CD14-positive monocyte (primary cell): ENCODE measurements around the gene EHD3. TPM values are rescaled to one million over a fixed set of nuclear protein-coding genes. Genes with fewer than 3 reads are reported as not detected.

Experiments
- DNase-seq, 3 donors: peaks; one replicate each; pipeline ENCODE4 v3.0.0-alpha.2; 2011 to 2022
- H2AFZ ChIP-seq: 2 replicates; pipeline ENCODE4 v1.6.0; 2012; ENCODE audit warnings: mild to moderate bottlenecking, low read depth, low read length, inconsistent platforms; ENCODE audit not compliant: insufficient read depth, poor library complexity, severe bottlenecking
- H3K27ac ChIP-seq, 2 donors: 1 replicate in 1 of 2; 2 replicates in 1 of 2; pipeline ENCODE4 v1.5.1; 2012 to 2013; ENCODE audit warnings: low read length in 2 of 2, control low read depth in 1 of 2, inconsistent platforms in 1 of 2, low read depth in 1 of 2, mild to moderate bottlenecking in 1 of 2
- H3K27me3 ChIP-seq, 2 donors: one replicate each; pipeline versions ENCODE4 v1.6.0 to v1.6.1; 2011 to 2013; ENCODE audit warnings: low read length in 2 of 2; ENCODE audit not compliant: control insufficient read depth in 2 of 2, insufficient read depth in 2 of 2
- H3K36me3 ChIP-seq, 2 donors: replicated peaks in 1 of 2; 1 replicate in 1 of 2; 2 replicates in 1 of 2; pipeline versions ENCODE4 v1.5.1 to v1.6.1; 2012 to 2013; ENCODE audit warnings: low read length in 2 of 2, control low read depth in 1 of 2, inconsistent platforms in 1 of 2, mild to moderate bottlenecking in 1 of 2; ENCODE audit not compliant: insufficient read depth in 2 of 2, control insufficient read depth in 1 of 2
- H3K4me1 ChIP-seq, 2 donors: 1 replicate in 1 of 2; 2 replicates in 1 of 2; pipeline versions ENCODE4 v1.5.1 to v1.6.1; 2012 to 2013; ENCODE audit warnings: low read length in 2 of 2, control low read depth in 1 of 2, inconsistent platforms in 1 of 2, mild to moderate bottlenecking in 1 of 2, moderate library complexity in 1 of 2; ENCODE audit not compliant: insufficient read depth in 2 of 2, control insufficient read depth in 1 of 2
- H3K4me2 ChIP-seq: replicated peaks from 2 replicates; pipeline ENCODE3; 2012; ENCODE audit warnings: low read length, moderate library complexity, mild to moderate bottlenecking; ENCODE audit not compliant: poor library complexity, severe bottlenecking; ENCODE audit errors: extremely low read depth
- H3K4me3 ChIP-seq, 3 experiments: fragments of 200-600 bp in 1 of 3; sonication (generic) in 1 of 3; replicated peaks in 1 of 3; 1 replicate in 2 of 3; 2 replicates in 1 of 3; pipeline ENCODE4 v1.5.1; 2011 to 2013; ENCODE audit warnings: low read length in 3 of 3, mild to moderate bottlenecking in 3 of 3, control low read depth in 2 of 3, low read depth in 2 of 3, inconsistent platforms in 1 of 3, moderate library complexity in 1 of 3
- H3K79me2 ChIP-seq: 2 replicates; pipeline ENCODE4 v1.6.0; 2012; ENCODE audit warnings: mild to moderate bottlenecking, control low read depth, inconsistent platforms, low read length, moderate library complexity; ENCODE audit not compliant: insufficient read depth
- H3K9ac ChIP-seq: 2 replicates; pipeline ENCODE4 v1.6.0; 2017; ENCODE audit warnings: low read length, mild to moderate bottlenecking; ENCODE audit not compliant: insufficient read depth, poor library complexity, severe bottlenecking
- H3K9me3 ChIP-seq, 2 donors: replicated peaks in 1 of 2; 1 replicate in 1 of 2; 2 replicates in 1 of 2; pipeline versions ENCODE4 v1.5.1 to v1.6.1; 2012 to 2013; ENCODE audit warnings: low read length in 2 of 2, control low read depth in 1 of 2; ENCODE audit not compliant: control insufficient read depth in 1 of 2, insufficient read depth in 1 of 2
- H4K20me1 ChIP-seq: 2 replicates; pipeline ENCODE4 v1.6.0; 2012; ENCODE audit warnings: mild to moderate bottlenecking, low read length, control low read depth, moderate library complexity; ENCODE audit not compliant: insufficient read depth
- H3K27ac Mint-ChIP-seq, 7 donors: one replicate each; pipeline ENCODE4 v1.8.0; 2020; ENCODE audit warnings: mild to moderate bottlenecking in 7 of 7, mixed read lengths in 7 of 7, moderate library complexity in 6 of 7, inconsistent platforms in 2 of 7
- H3K27me3 Mint-ChIP-seq, 3 donors: one replicate each; pipeline ENCODE4 v1.8.0; 2021 to 2022; ENCODE audit warnings: low read depth in 3 of 3, mild to moderate bottlenecking in 3 of 3, mixed read lengths in 3 of 3, moderate library complexity in 3 of 3, inconsistent platforms in 1 of 3
- H3K36me3 Mint-ChIP-seq, 2 donors: one replicate each; pipeline ENCODE4 v1.8.0; 2020; ENCODE audit warnings: mixed read lengths in 2 of 2, inconsistent platforms in 1 of 2, mild to moderate bottlenecking in 1 of 2
- H3K4me1 Mint-ChIP-seq: one replicate; pipeline ENCODE4 v1.8.0; 2020; ENCODE audit warnings: mild to moderate bottlenecking, mixed read lengths
- H3K4me3 Mint-ChIP-seq, 2 donors: one replicate each; pipeline ENCODE4 v1.8.0; 2020; ENCODE audit warnings: mild to moderate bottlenecking in 2 of 2, mixed read lengths in 2 of 2, moderate library complexity in 1 of 2
- H3K9me3 Mint-ChIP-seq, 7 donors: one replicate each; pipeline ENCODE4 v1.8.0; 2020 to 2022; ENCODE audit warnings: mixed read lengths in 7 of 7, mild to moderate bottlenecking in 6 of 7, moderate library complexity in 6 of 7, inconsistent platforms in 2 of 7
- WGBS: methylation state at CpG from one replicate; pipeline ENCODE4 v1.1.5; 2013; ENCODE audit warnings: missing lambda C conversion rate; ENCODE audit not compliant: insufficient coverage; 5-methylcytosine and 5-hydroxymethylcytosine counted together
- intact Hi-C, 2 donors: fragments of 100-400 bp; cut with micrococcal nuclease; formaldehyde crosslinking; loops; one replicate each; pipeline versions ENCODE4 v1.15.0 to v1.15.1; 2023
- polyA plus RNA-seq, 3 donors: library from polyadenylated mRNA; depleted of rRNA in 1 of 3; unstranded in 2 of 3; stranded (reverse) in 1 of 3; fragments of 300-500 nt in 2 of 3; fragments of >200 nt in 1 of 3; fragmentation: Illumina TruSeq in 2 of 3; gene quantifications; 1 replicate in 2 of 3; 2 replicates in 1 of 3; pipeline ENCODE4 v1.2.3, GENCODE V29; 2012 to 2021
- TF ChIP-seq, protein P1 (sequence below): fragments of 200-600 bp; IDR thresholded peaks from one replicate; pipeline ENCODE4 v1.8.0; 2022; ENCODE audit warnings: antibody characterized with exemption, mild to moderate bottlenecking

The EHD3 gene
- polyA plus RNA-seq, 3 donors = 1.1 to 1.5 (median 1.4) TPM

DNA sequence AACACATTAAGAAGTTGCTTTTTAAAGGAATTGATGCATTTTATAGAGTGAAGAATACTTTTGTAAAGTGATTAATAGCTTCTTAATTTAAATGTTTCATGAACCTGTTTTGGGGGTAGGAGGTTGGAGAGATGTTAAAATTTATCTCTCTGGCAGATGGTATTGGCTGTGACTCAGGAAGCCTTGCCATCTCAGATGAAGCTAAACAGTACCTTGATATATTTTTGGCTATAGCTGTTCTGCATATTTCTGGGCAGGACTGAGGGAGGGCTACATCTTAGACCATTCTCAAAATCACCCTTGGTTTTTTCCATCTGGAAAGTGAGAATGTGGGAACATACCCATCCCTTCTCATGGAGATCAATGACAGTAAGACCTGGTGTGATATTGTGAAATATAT is 30.0 kb upstream of the EHD3 start:
- Mint-ChIP-seq H3K9me3 (peaks cover 0 to 3% (median 0%) of the 10 kb centered on the region in 7 donors), H3K4me1 (peaks cover 4% of the 10 kb centered on the region), H3K27ac (no peak overlapping the region), H3K36me3 (no peaks in the 10 kb centered on the region), H3K27me3 (peaks cover 0 to 2% (median 0%) of the 10 kb centered on the region in 3 donors), H3K4me3 (no peak overlapping the region)
- H3K4me3 ChIP-seq = no peak overlapping the region
- H3K9me3 ChIP-seq = no peaks in the 10 kb centered on the region
- H3K9ac ChIP-seq = no peak overlapping the region
- no peaks in the 10 kb centered on the region for H4K20me1 ChIP-seq
- intact Hi-C loops = no loop called here
- no peaks in the 10 kb centered on the region for H3K27me3 ChIP-seq
- no peak overlapping the region for H3K27ac ChIP-seq
- TF ChIP-seq, protein P1, sequence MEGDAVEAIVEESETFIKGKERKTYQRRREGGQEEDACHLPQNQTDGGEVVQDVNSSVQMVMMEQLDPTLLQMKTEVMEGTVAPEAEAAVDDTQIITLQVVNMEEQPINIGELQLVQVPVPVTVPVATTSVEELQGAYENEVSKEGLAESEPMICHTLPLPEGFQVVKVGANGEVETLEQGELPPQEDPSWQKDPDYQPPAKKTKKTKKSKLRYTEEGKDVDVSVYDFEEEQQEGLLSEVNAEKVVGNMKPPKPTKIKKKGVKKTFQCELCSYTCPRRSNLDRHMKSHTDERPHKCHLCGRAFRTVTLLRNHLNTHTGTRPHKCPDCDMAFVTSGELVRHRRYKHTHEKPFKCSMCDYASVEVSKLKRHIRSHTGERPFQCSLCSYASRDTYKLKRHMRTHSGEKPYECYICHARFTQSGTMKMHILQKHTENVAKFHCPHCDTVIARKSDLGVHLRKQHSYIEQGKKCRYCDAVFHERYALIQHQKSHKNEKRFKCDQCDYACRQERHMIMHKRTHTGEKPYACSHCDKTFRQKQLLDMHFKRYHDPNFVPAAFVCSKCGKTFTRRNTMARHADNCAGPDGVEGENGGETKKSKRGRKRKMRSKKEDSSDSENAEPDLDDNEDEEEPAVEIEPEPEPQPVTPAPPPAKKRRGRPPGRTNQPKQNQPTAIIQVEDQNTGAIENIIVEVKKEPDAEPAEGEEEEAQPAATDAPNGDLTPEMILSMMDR = no peak
- no peak overlapping the region for H2AFZ ChIP-seq
- H3K79me2 ChIP-seq = no peaks in the 10 kb centered on the region
- H3K4me2 ChIP-seq = no peak overlapping the region
- DNase-seq = no peak
- no peaks in the 10 kb centered on the region for H3K4me1 ChIP-seq
- H3K36me3 ChIP-seq = no peaks in the 10 kb centered on the region

DNA sequence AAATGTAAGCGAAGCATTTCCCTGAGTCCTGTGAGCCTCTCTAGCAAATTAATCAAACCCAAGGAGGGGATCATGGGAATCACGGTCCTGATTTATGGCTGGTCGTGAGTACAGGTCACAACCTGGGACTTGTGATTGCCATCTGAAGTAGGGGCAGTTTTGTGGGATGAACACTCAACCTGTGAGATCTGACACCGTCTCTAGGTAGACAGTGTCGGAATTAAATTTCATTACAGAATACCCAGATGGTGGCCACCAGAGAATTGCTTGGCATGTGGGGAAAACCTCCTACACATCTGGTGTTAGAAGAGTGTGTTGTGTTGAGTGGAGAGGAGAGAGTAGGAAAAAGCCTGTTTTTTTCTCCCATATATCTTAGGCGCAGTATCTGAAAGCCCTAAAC is 29.2 kb upstream of the EHD3 start:
- no peak overlapping the region for H3K9ac ChIP-seq
- DNase-seq = no peak
- peak overlapping the region; percentile 59 for H2AFZ ChIP-seq
- Mint-ChIP-seq H3K4me1 (peaks cover 4% of the 10 kb centered on the region), H3K4me3 (no peak overlapping the region), H3K9me3 (no peaks in the 10 kb centered on the region), H3K27ac (no peak overlapping the region), H3K36me3 (no peaks in the 10 kb centered on the region), H3K27me3 (peaks cover 0 to 2% (median 0%) of the 10 kb centered on the region in 3 donors)
- intact Hi-C loops = no loop called here
- H3K9me3 ChIP-seq = no peaks in the 10 kb centered on the region
- no peak overlapping the region for H3K27ac ChIP-seq
- H3K79me2 ChIP-seq = no peaks in the 10 kb centered on the region
- H3K4me2 ChIP-seq = no peak overlapping the region
- no peaks in the 10 kb centered on the region for H4K20me1 ChIP-seq
- TF ChIP-seq, protein P1 = no peak
- no peak overlapping the region for H3K4me3 ChIP-seq
- 83% methylated on average over 1 of the region's 6 CpGs for WGBS
- no peaks in the 10 kb centered on the region for H3K36me3 ChIP-seq
- no peaks in the 10 kb centered on the region for H3K4me1 ChIP-seq
- H3K27me3 ChIP-seq = no peaks in the 10 kb centered on the region
